Measurements from ENCODE around the gene UBE3B.

Gene UBE3B

GRCh38 chr12:109521831-109522230 is 44.4 kb downstream of the UBE3B start:
- Histone ChIP-seq H3K23ac (ENCODE audit: low read length) (no peak overlapping the region), H3K27ac (ENCODE audit: low read depth, low read length) (no peak overlapping the region), H3K9me3 (ENCODE audit: insufficient read depth, low read depth, low read length) (no peaks in the 10 kb centered on the region), H3K9ac (ENCODE audit: low read length) (no peak overlapping the region), H3K27me3 (ENCODE audit: insufficient read depth, low read length) (no peaks in the 10 kb centered on the region), H2BK5ac (ENCODE audit: low read depth, low read length, poor library complexity) (no peak overlapping the region), H2BK12ac (ENCODE audit: low read length) (no peak overlapping the region), H3K18ac (ENCODE audit: low read length) (no peak overlapping the region), H4K91ac (ENCODE audit: low read depth, low read length) (no peak overlapping the region), H3K14ac (ENCODE audit: low read length) (no peak overlapping the region), H4K8ac (ENCODE audit: low read depth, low read length) (no peak overlapping the region), H3K79me1 (ENCODE audit: low read length) (peaks cover 3% of the 10 kb centered on the region), H3K4me3 (ENCODE audit: low read depth, low read length) (no peak overlapping the region), H2BK120ac (ENCODE audit: insufficient read depth, low read length, poor library complexity) (no peak overlapping the region), H2AK5ac (ENCODE audit: low read length) (no peak overlapping the region), H3K4ac (ENCODE audit: low read depth, low read length) (no peak overlapping the region), H3K4me2 (ENCODE audit: low read length) (no peak overlapping the region), H3K36me3 (ENCODE audit: control insufficient read depth in 1 of 2, insufficient read depth in 2 of 2, low read length in 2 of 2) (peaks cover 43 to 59% of the 10 kb centered on the region in 2 experiments), H4K12ac (ENCODE audit: low read depth, low read length) (no peak overlapping the region), H2AFZ (ENCODE audit: insufficient read depth, low read length, poor library complexity) (no peak overlapping the region), H3K4me1 (ENCODE audit: control insufficient read depth in 1 of 2, insufficient read depth in 2 of 2, low read length in 2 of 2) (peaks cover 7 to 11% of the 10 kb centered on the region in 2 experiments), H3K79me2 (ENCODE audit: control insufficient read depth, insufficient read depth, low read length, poor library complexity) (no peaks in the 10 kb centered on the region)
- DNase-seq: no peak
- WGBS (ENCODE audit: extremely low coverage, insufficient coverage, insufficient read length): no CpG with 5 or more reads among the region's 10 CpGs

- Histone ChIP-seq H3K79me1 (ENCODE audit: low read length) (peaks cover 3% of the 10 kb centered on the region), H3K27ac (ENCODE audit: low read depth, low read length) (no peak overlapping the region), H2BK120ac (ENCODE audit: insufficient read depth, low read length, poor library complexity) (no peak overlapping the region), H3K14ac (ENCODE audit: low read length) (no peak overlapping the region), H4K8ac (ENCODE audit: low read depth, low read length) (no peak overlapping the region), H3K4me1 (ENCODE audit: control insufficient read depth in 1 of 2, insufficient read depth in 2 of 2, low read length in 2 of 2) (peaks cover 7 to 11% of the 10 kb centered on the region in 2 experiments), H4K12ac (ENCODE audit: low read depth, low read length) (no peak overlapping the region), H3K79me2 (ENCODE audit: control insufficient read depth, insufficient read depth, low read length, poor library complexity) (no peaks in the 10 kb centered on the region), H3K4me3 (ENCODE audit: low read depth, low read length) (no peak overlapping the region), H3K9ac (ENCODE audit: low read length) (no peak overlapping the region), H2BK12ac (ENCODE audit: low read length) (no peak overlapping the region), H3K9me3 (ENCODE audit: insufficient read depth, low read depth, low read length) (no peaks in the 10 kb centered on the region), H2BK5ac (ENCODE audit: low read depth, low read length, poor library complexity) (no peak overlapping the region), H3K4me2 (ENCODE audit: low read length) (no peak overlapping the region), H2AFZ (ENCODE audit: insufficient read depth, low read length, poor library complexity) (no peak overlapping the region), H3K23ac (ENCODE audit: low read length) (no peak overlapping the region), H2AK5ac (ENCODE audit: low read length) (no peak overlapping the region), H4K91ac (ENCODE audit: low read depth, low read length) (no peak overlapping the region), H3K18ac (ENCODE audit: low read length) (no peak overlapping the region), H3K27me3 (ENCODE audit: insufficient read depth, low read length) (no peaks in the 10 kb centered on the region), H3K4ac (ENCODE audit: low read depth, low read length) (no peak overlapping the region), H3K36me3 (ENCODE audit: control insufficient read depth in 1 of 2, insufficient read depth in 2 of 2, low read length in 2 of 2) (peaks cover 38 to 50% of the 10 kb centered on the region in 2 experiments)
- no peak for DNase-seq
- no CpG with 5 or more reads among the region's 10 CpGs for WGBS (ENCODE audit: extremely low coverage, insufficient coverage, insufficient read length)
Measured at GRCh38 chr12:109523071-109523470, 45.6 kb downstream of the UBE3B start.

GRCh38 chr12:109523504-109523903 is 46.1 kb downstream of the UBE3B start:
- no peak overlapping the region for H3K9ac ChIP-seq (ENCODE audit: low read length)
- no peaks in the 10 kb centered on the region for H3K27me3 ChIP-seq (ENCODE audit: insufficient read depth, low read length)
- no peak overlapping the region for H4K8ac ChIP-seq (ENCODE audit: low read depth, low read length)
- no peak overlapping the region for H3K4ac ChIP-seq (ENCODE audit: low read depth, low read length)
- H3K14ac ChIP-seq (ENCODE audit: low read length): no peak overlapping the region
- H3K79me1 ChIP-seq (ENCODE audit: low read length): peaks cover 3% of the 10 kb centered on the region
- WGBS (ENCODE audit: extremely low coverage, insufficient coverage, insufficient read length): no CpG with 5 or more reads among the region's 5 CpGs
- H2BK12ac ChIP-seq (ENCODE audit: low read length): no peak overlapping the region
- no peak overlapping the region for H3K27ac ChIP-seq (ENCODE audit: low read depth, low read length)
- no peaks in the 10 kb centered on the region for H3K79me2 ChIP-seq (ENCODE audit: control insufficient read depth, insufficient read depth, low read length, poor library complexity)
- H3K9me3 ChIP-seq (ENCODE audit: insufficient read depth, low read depth, low read length): no peaks in the 10 kb centered on the region
- no peak overlapping the region for H2AFZ ChIP-seq (ENCODE audit: insufficient read depth, low read length, poor library complexity)
- no peak overlapping the region for H2AK5ac ChIP-seq (ENCODE audit: low read length)
- no peak overlapping the region for H3K4me2 ChIP-seq (ENCODE audit: low read length)
- no peak overlapping the region for H3K23ac ChIP-seq (ENCODE audit: low read length)
- no peak overlapping the region for H4K12ac ChIP-seq (ENCODE audit: low read depth, low read length)
- no peak for DNase-seq
- H2BK5ac ChIP-seq (ENCODE audit: low read depth, low read length, poor library complexity): no peak overlapping the region
- no peak overlapping the region for H2BK120ac ChIP-seq (ENCODE audit: insufficient read depth, low read length, poor library complexity)
- H4K91ac ChIP-seq (ENCODE audit: low read depth, low read length): no peak overlapping the region
- no peak overlapping the region for H3K4me3 ChIP-seq (ENCODE audit: low read depth, low read length)
- H3K36me3 ChIP-seq (ENCODE audit: control insufficient read depth in 1 of 2, insufficient read depth in 2 of 2, low read length in 2 of 2): peaks cover 35 to 46% of the 10 kb centered on the region in 2 experiments
- no peak overlapping the region for H3K18ac ChIP-seq (ENCODE audit: low read length)
- peaks cover 7 to 11% of the 10 kb centered on the region in 2 experiments for H3K4me1 ChIP-seq (ENCODE audit: control insufficient read depth in 1 of 2, insufficient read depth in 2 of 2, low read length in 2 of 2)

- Histone ChIP-seq H3K4me2 (ENCODE audit: low read length) (no peak overlapping the region), H3K14ac (ENCODE audit: low read length) (peak overlapping the region; percentile 18), H4K91ac (ENCODE audit: low read depth, low read length) (peak overlapping the region; percentile 38), H3K9ac (ENCODE audit: low read length) (no peak overlapping the region), H2BK120ac (ENCODE audit: insufficient read depth, low read length, poor library complexity) (peak overlapping the region; percentile 3), H3K23ac (ENCODE audit: low read length) (no peak overlapping the region), H4K8ac (ENCODE audit: low read depth, low read length) (no peak overlapping the region), H3K4ac (ENCODE audit: low read depth, low read length) (no peak overlapping the region), H3K4me1 (ENCODE audit: control insufficient read depth in 1 of 2, insufficient read depth in 2 of 2, low read length in 2 of 2) (peaks cover 10 to 14% of the 10 kb centered on the region in 2 experiments), H3K4me3 (ENCODE audit: low read depth, low read length) (no peak overlapping the region), H2BK12ac (ENCODE audit: low read length) (peak overlapping the region; percentile 25), H3K9me3 (ENCODE audit: insufficient read depth, low read depth, low read length) (no peaks in the 10 kb centered on the region), H4K12ac (ENCODE audit: low read depth, low read length) (no peak overlapping the region), H2AK5ac (ENCODE audit: low read length) (no peak overlapping the region), H2BK5ac (ENCODE audit: low read depth, low read length, poor library complexity) (peak overlapping the region; percentile 7), H3K27me3 (ENCODE audit: insufficient read depth, low read length) (no peaks in the 10 kb centered on the region), H3K18ac (ENCODE audit: low read length) (no peak overlapping the region), H3K79me1 (ENCODE audit: low read length) (peaks cover 3% of the 10 kb centered on the region), H2AFZ (ENCODE audit: insufficient read depth, low read length, poor library complexity) (no peak overlapping the region), H3K36me3 (ENCODE audit: control insufficient read depth in 1 of 2, insufficient read depth in 2 of 2, low read length in 2 of 2) (peaks cover 35 to 46% of the 10 kb centered on the region in 2 experiments), H3K79me2 (ENCODE audit: control insufficient read depth, insufficient read depth, low read length, poor library complexity) (no peaks in the 10 kb centered on the region), H3K27ac (ENCODE audit: low read depth, low read length) (peak overlapping the region; percentile 6)
- no CpG with 5 or more reads among the region's 26 CpGs for WGBS (ENCODE audit: extremely low coverage, insufficient coverage, insufficient read length)
- DNase-seq: no peak
Measured at GRCh38 chr12:109524466-109525278, 47.2 kb downstream of the UBE3B start.

Measured in trophoblast cell (in vitro differentiated cells and primary cell).